ENCODE data around the gene REEP5. TPM values are rescaled to one million over a fixed set of nuclear protein-coding genes. Genes with fewer than 3 reads are reported as not detected.

The REEP5 gene
- total and polyA plus RNA-seq, 2 of the 13 experiments (the other 11 are each of a cell fraction or from before 2014, with no cell fraction given): 49.4 to 239 TPM

DNA sequence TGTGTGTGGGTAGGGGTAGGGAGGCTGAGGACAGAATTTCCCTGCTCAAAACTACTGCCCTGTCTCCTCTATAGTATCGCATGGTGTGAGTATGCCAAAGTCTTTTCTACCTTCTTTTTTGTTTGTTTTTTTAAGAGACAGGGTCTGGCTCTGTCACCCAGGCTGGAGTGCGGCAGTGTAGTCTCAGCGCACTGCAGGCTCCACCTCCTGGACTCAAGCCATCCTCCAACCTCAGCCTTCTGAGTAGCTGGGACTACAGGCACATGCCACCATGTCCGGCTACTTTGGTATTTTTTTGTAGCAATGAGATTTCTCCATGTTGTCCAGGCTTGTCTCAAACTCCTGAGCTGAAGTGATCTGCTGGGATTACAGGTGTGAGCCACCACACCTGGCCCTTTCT lies 58.5 kb downstream of the REEP5 start:
- DNase-seq (ENCODE audit: low spot score) (no peak), ATAC-seq (no peak), FAIRE-seq (no peak)
- intact Hi-C loops (cut with micrococcal nuclease; ENCODE audit: unreplicated experiment) (loop anchor here (5.0 kb wide), 2 partner anchors 99 to 156 kb away; no protein-coding TSS in a partner anchor), in situ Hi-C loops (cut with HindIII; ENCODE audit: extremely low pct_ligation_motif_present, low pct_unique_long_range_greater_than_20kb) (no loop called here)
- 96% methylated on average over 4 of the region's 4 CpGs for WGBS (ENCODE audit: low lambda C conversion rate)
- Histone ChIP-seq H3K4me1 (ENCODE audit: insufficient read depth, low read length) (peaks cover 41% of the 10 kb centered on the region), H3K4me3 (replicated peaks in 1 of 3; ENCODE audit: insufficient read depth in 1 of 3, low read depth in 2 of 3, low read length in 3 of 3) (no peak overlapping the region), H3K27me3 (ENCODE audit: control insufficient read depth in 1 of 2, insufficient read depth in 2 of 2, low read length in 2 of 2) (no peaks in the 10 kb centered on the region; a peak in 1 of 5 replicates), H3K27ac (ENCODE audit: extremely low read length, insufficient read depth, low read length) (no peak overlapping the region), H2AFZ (ENCODE audit: low read length) (no peak overlapping the region), H3K9me3 (ENCODE audit: low read length) (no peaks in the 10 kb centered on the region), H4K20me1 (ENCODE audit: insufficient read depth, low read length) (no peaks in the 10 kb centered on the region), H3K9ac (ENCODE audit: insufficient read depth, low read depth, low read length) (no peak overlapping the region), H3K79me2 (ENCODE audit: insufficient read depth, low read length) (peaks cover 32% of the 10 kb centered on the region), H3K36me3 (replicated peaks in 1 of 2; ENCODE audit: control insufficient read depth in 1 of 2, insufficient read depth in 2 of 2, low read length in 2 of 2) (peaks cover 8 to 36% of the 10 kb centered on the region in 2 experiments; a peak in 4 of 5 replicates), H3K4me2 (ENCODE audit: low read depth, low read length) (peak overlapping the region; percentile 78)
- BruUV-seq (replicated peaks): no TSS peak
- POLR2A ChIA-PET: no interaction called here
- TF ChIP-seq KDM5B (CRISPR knock-in tag; IDR thresholded peaks at IDR 0.05; ENCODE audit: borderline replicate concordance): no peak
- no peak for TF ChIP-seq ZFYVE20 (CRISPR knock-in tag; IDR thresholded peaks at IDR 0.05; ENCODE audit: borderline replicate concordance, low read depth)
- TF ChIP-seq ZNF607 (CRISPR knock-in tag; IDR thresholded peaks at IDR 0.05; ENCODE audit: borderline replicate concordance): no peak
- no peak for TF ChIP-seq GFI1 (CRISPR knock-in tag; IDR thresholded peaks at IDR 0.05; ENCODE audit: borderline replicate concordance)
- no peak for TF ChIP-seq HDAC1 (CRISPR knock-in tag; IDR thresholded peaks at IDR 0.05)
- CTCF ChIA-PET (ENCODE audit: low intra/inter-chr PET ratio, low total read pairs): no interaction called here

DNA sequence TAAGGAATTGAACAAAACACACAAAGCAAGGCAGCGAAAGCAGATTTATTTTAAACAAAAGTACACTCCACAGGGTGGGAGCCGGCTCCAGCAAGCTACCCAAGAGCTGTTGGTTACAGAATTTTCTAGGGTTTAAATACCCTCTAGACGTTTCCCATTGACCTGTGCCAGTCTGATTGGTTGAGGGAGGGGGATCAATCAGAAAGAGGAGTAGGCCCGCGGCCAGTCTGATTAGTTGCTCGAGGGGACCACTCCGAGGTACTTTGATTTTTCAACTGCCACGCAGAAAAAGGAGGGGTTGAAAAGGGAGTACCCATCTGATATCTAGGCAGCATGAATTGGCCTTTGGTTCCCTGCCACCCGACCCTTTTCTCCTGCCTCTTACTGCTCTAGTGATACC lies 59.9 kb downstream of the REEP5 start:
- peak overlapping the region; percentile 85 to 100 (median 93) for H3K4me3 ChIP-seq (replicated peaks in 1 of 3; ENCODE audit: insufficient read depth in 1 of 3, low read depth in 2 of 3, low read length in 3 of 3)
- ChIA-PET CTCF (ENCODE audit: low intra/inter-chr PET ratio, low total read pairs) (no interaction called here), POLR2A (interaction anchor here (2.2 kb wide), 1 partner anchor 59 kb away, joined by 10 read pairs; the partner anchor contains the start of gene REEP5)
- FAIRE-seq (no peak), DNase-seq (ENCODE audit: low spot score) (peak; percentile 20), ATAC-seq (peak; percentile 29; the same call in 2 of the 3 replicates)
- no TSS peak for BruUV-seq (replicated peaks)
- no peaks in the 10 kb centered on the region for H3K9me3 ChIP-seq (ENCODE audit: low read length)
- H3K36me3 ChIP-seq (replicated peaks in 1 of 2; ENCODE audit: control insufficient read depth in 1 of 2, insufficient read depth in 2 of 2, low read length in 2 of 2): peaks cover 6 to 34% of the 10 kb centered on the region in 2 experiments; a peak in 4 of 5 replicates
- 7% methylated on average over 7 of the region's 9 CpGs for WGBS (ENCODE audit: low lambda C conversion rate)
- no peak overlapping the region for H2AFZ ChIP-seq (ENCODE audit: low read length)
- H3K4me2 ChIP-seq (ENCODE audit: low read depth, low read length): peak overlapping the region; percentile 78
- H3K9ac ChIP-seq (ENCODE audit: insufficient read depth, low read depth, low read length): peak overlapping the region; percentile 98
- in situ Hi-C loops (cut with HindIII; ENCODE audit: extremely low pct_ligation_motif_present, low pct_unique_long_range_greater_than_20kb): no loop called here
- intact Hi-C loops (cut with micrococcal nuclease; ENCODE audit: unreplicated experiment): loop anchor here (5.0 kb wide), 2 partner anchors 100 to 155 kb away; no protein-coding TSS in a partner anchor
- H3K4me1 ChIP-seq (ENCODE audit: insufficient read depth, low read length): peaks cover 37% of the 10 kb centered on the region
- no peaks in the 10 kb centered on the region; a peak in 1 of 5 replicates for H3K27me3 ChIP-seq (ENCODE audit: control insufficient read depth in 1 of 2, insufficient read depth in 2 of 2, low read length in 2 of 2)
- H3K27ac ChIP-seq (ENCODE audit: extremely low read length, insufficient read depth, low read length): peak overlapping the region; percentile 89
- peaks cover 32% of the 10 kb centered on the region for H3K79me2 ChIP-seq (ENCODE audit: insufficient read depth, low read length)
- H4K20me1 ChIP-seq (ENCODE audit: insufficient read depth, low read length): no peaks in the 10 kb centered on the region
- TF ChIP-seq, protein P1, sequence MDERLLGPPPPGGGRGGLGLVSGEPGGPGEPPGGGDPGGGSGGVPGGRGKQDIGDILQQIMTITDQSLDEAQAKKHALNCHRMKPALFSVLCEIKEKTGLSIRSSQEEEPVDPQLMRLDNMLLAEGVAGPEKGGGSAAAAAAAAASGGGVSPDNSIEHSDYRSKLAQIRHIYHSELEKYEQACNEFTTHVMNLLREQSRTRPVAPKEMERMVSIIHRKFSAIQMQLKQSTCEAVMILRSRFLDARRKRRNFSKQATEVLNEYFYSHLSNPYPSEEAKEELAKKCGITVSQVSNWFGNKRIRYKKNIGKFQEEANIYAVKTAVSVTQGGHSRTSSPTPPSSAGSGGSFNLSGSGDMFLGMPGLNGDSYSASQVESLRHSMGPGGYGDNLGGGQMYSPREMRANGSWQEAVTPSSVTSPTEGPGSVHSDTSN (CRISPR knock-in tag; IDR thresholded peaks at IDR 0.05): no peak
- TF ChIP-seq CBX5 (CRISPR knock-in tag; IDR thresholded peaks at IDR 0.05; ENCODE audit: borderline replicate concordance) (no peak), POLR2A (IDR thresholded peaks at IDR 0.05; ENCODE audit: insufficient read depth in 1 of 2, low read depth in 2 of 2, low read length in 2 of 2) (peak in 1 of 2 experiments; percentile 50; a peak in 2 of 4 replicates), DNMT1 (CRISPR knock-in tag; IDR thresholded peaks at IDR 0.05) (no peak), TAF15 (IDR thresholded peaks at IDR 0.05; ENCODE audit: low read depth, low read length, poor library complexity, severe bottlenecking) (no peak), SPEN (CRISPR knock-in tag; IDR thresholded peaks at IDR 0.05; ENCODE audit: low read depth) (no peak), ZNF3 (CRISPR knock-in tag; IDR thresholded peaks at IDR 0.05) (no peak), ZNF253 (CRISPR knock-in tag; IDR thresholded peaks at IDR 0.05; ENCODE audit: borderline replicate concordance) (no peak)
- TF ChIP-seq, protein P2, sequence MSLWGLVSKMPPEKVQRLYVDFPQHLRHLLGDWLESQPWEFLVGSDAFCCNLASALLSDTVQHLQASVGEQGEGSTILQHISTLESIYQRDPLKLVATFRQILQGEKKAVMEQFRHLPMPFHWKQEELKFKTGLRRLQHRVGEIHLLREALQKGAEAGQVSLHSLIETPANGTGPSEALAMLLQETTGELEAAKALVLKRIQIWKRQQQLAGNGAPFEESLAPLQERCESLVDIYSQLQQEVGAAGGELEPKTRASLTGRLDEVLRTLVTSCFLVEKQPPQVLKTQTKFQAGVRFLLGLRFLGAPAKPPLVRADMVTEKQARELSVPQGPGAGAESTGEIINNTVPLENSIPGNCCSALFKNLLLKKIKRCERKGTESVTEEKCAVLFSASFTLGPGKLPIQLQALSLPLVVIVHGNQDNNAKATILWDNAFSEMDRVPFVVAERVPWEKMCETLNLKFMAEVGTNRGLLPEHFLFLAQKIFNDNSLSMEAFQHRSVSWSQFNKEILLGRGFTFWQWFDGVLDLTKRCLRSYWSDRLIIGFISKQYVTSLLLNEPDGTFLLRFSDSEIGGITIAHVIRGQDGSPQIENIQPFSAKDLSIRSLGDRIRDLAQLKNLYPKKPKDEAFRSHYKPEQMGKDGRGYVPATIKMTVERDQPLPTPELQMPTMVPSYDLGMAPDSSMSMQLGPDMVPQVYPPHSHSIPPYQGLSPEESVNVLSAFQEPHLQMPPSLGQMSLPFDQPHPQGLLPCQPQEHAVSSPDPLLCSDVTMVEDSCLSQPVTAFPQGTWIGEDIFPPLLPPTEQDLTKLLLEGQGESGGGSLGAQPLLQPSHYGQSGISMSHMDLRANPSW (CRISPR knock-in tag; IDR thresholded peaks at IDR 0.05; ENCODE audit: borderline replicate concordance): no peak
